Pancreas (tissue), 10 donors: Measurements from ENCODE around the gene SCYGR6. TPM values are rescaled to one million over a fixed set of nuclear protein-coding genes. Genes with fewer than 3 reads are reported as not detected.
A peak's percentile ranks its signal among the peaks of the same experiment; 100 is the strongest.
"Not testable (repeated sequence)": the region's sequence is repeated elsewhere in the genome, so short reads cannot be mapped to it uniquely, and the experiment has no call there.

ENCODE experiments used
- ATAC-seq, 4 donors: fragments of 200-7000 bp; cut with Tn5 transposase; one replicate each; pipeline versions ENCODE4 v1.8.0 to v1.9.1; 2020; ENCODE audit warnings: mild to moderate bottlenecking in 4 of 4, moderate library complexity in 4 of 4
- DNase-seq, 6 donors: peaks; one replicate each; pipeline ENCODE4 v3.0.0-alpha.2; 2020
- FAIRE-seq: peaks from 2 replicates; lab custom pipeline; 2012; peaks lifted over from hg19 to GRCh38; lab: Jason Lieb, UNC
- H3K27ac ChIP-seq, 4 donors: fragments of 200-600 bp; sonication (generic); 1 replicate in 3 of 4; 2 replicates in 1 of 4; pipeline versions ENCODE4 v1.5.0 to v1.8.0; 2020
- H3K27me3 ChIP-seq, 4 donors: fragments of 200-600 bp; one replicate each; pipeline ENCODE4 v1.8.0; 2021
- H3K36me3 ChIP-seq, 3 donors: fragments of 200-600 bp; sonication (generic) in 1 of 3; one replicate each; pipeline versions ENCODE4 v1.5.0 to v1.8.0; 2020 to 2021
- H3K4me1 ChIP-seq, 3 donors: fragments of 200-600 bp; one replicate each; pipeline ENCODE4 v1.8.0; 2021
- H3K4me3 ChIP-seq, 4 donors: fragments of 200-600 bp; sonication (generic) in 2 of 4; one replicate each; pipeline versions ENCODE4 v1.5.0 to v1.8.0; 2020 to 2021
- H3K9me3 ChIP-seq, 4 donors: fragments of 200-600 bp; one replicate each; pipeline ENCODE4 v1.8.0; 2021
- WGBS, 2 donors: extraction: QIAGEN DNeasy Blood & Tissue Kit; methylation state at CpG; one replicate each; pipeline ENCODE4 v1.1.7; 2013; 5-methylcytosine and 5-hydroxymethylcytosine counted together
- intact Hi-C, 3 donors: fragments of 100-400 bp; cut with DNase I; formaldehyde crosslinking; loops; one replicate each; pipeline versions ENCODE4 v1.11.1 to v1.14.2; 2022
- polyA plus RNA-seq, 2 donors: library from polyadenylated mRNA; stranded (reverse); fragments of 200-250 nt; gene quantifications; one replicate each; pipeline ENCODE4 v1.2.3, GENCODE V29; 2013
- total RNA-seq, 6 donors: library from RNA; stranded (reverse); fragmentation: NEBNext Ultra II Directional in 4 of 6; extraction: Animal tissue kit (Norgen Biotek cat#: 25700) in 4 of 6; gene quantifications; one replicate each; pipeline versions ENCODE4 v1.2.1 to v1.2.4, GENCODE V29; 2021 to 2023
- TF ChIP-seq, protein P1 (sequence below), 4 donors: fragments of 200-600 bp; sonication (generic) in 3 of 4; IDR thresholded peaks; one replicate each; pipeline versions ENCODE4 v1.5.0 to v1.8.0; 2021; ENCODE audit warnings: antibody characterized with exemption in 4 of 4
- donor health status: healthy with polysubstance abuse.
- donor health status: DM: no; HTN: no; CAD: no; lungs with moderate emphysema.
- donor health status: DM: no; HTN: no; CAD: no.
- donor health status: control.
- donor health status: control.
- donor health status: Bipolar disorder and iron deficiency.
- donor health status: DM: yes; HTN: yes; CAD: no.
- donor health status: DM: no; HTN: no; CAD: no.
- donor health status: DM: no; HTN: no; CAD: no.
- donor health status: DM: yes; HTN: yes; CAD: no.

SCYGR6 gene
- total and polyA plus RNA-seq, 8 donors = not detected

DNA sequence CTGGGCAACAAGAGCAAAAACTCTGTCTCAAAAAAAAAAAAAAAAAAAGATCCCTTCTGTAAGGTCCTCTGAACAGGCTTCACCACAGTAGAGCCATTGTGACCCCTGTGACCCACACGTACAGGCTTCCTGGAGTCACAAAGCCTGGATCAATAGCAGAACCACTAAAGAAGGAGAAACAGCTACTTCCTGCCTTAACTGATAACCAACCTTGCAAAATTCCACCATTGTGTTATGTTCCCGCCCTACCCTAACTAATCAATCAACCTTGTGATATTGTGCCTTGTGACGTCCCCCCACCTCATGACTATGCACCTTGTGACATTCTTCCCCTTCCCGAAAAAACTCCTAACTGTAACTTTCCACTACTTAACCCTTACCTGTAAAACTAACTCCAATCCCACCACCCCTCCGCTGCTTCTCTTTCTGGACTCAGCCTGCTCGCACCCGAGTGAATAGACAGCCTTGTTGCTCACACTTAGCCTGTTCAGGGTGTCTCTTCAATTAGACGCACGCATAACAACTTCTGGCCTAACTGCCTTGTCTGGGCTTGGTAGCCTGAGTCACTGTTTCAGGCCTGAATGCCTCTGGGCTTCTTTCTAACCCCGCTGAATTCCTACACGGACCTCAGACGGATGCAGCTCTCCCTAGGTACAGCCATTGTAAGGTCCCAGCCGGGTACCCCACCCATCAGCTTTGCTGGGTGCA, 35.0 kb upstream of the SCYGR6 start:
- WGBS, 2 donors = 51 to 52% methylated on average over 13 of the region's 13 CpGs
- Histone ChIP-seq H3K4me3 (no peak overlapping the region), H3K27me3 (no peaks in the 10 kb centered on the region), H3K9me3 (no peaks in the 10 kb centered on the region), H3K36me3 (no peaks in the 10 kb centered on the region), H3K4me1 (no peaks in the 10 kb centered on the region), H3K27ac (peak overlapping the region in 1 of 4 donors; percentile 39)
- TF ChIP-seq, protein P1, sequence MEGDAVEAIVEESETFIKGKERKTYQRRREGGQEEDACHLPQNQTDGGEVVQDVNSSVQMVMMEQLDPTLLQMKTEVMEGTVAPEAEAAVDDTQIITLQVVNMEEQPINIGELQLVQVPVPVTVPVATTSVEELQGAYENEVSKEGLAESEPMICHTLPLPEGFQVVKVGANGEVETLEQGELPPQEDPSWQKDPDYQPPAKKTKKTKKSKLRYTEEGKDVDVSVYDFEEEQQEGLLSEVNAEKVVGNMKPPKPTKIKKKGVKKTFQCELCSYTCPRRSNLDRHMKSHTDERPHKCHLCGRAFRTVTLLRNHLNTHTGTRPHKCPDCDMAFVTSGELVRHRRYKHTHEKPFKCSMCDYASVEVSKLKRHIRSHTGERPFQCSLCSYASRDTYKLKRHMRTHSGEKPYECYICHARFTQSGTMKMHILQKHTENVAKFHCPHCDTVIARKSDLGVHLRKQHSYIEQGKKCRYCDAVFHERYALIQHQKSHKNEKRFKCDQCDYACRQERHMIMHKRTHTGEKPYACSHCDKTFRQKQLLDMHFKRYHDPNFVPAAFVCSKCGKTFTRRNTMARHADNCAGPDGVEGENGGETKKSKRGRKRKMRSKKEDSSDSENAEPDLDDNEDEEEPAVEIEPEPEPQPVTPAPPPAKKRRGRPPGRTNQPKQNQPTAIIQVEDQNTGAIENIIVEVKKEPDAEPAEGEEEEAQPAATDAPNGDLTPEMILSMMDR (IDR thresholded peaks at IDR 0.05) = no peak
- ATAC-seq = peak in 3 of 4 donors; percentile 33 to 53 (median 38)
- FAIRE-seq = no peak
- intact Hi-C loops = loop anchor here in 1 of 3 donors (5.0 to 10.0 kb wide), 2 partner anchors 97 to 355 kb away; no protein-coding TSS in a partner anchor
- DNase-seq = no peak

DNA sequence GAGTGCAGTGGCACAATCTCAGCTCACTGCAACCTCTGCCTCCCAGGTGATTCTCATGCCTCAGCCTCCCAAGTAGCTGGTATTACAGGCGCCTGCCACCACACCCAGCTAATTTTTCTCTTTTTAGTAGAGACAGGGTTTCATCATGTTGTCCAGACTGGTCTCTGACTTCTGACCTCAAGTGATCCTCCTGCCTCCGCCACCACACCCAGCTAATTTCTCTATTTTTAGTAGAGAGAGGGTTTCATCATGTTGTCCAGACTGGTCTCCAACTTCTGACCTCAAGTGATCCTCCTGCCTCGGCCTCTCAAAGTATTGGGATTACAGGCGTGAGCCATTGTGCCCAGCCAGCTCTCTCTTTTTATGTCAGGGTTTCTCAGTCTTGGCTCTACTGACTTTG, 31.7 kb upstream of the SCYGR6 start:
- H3K27me3 ChIP-seq, H3K27ac ChIP-seq, H3K4me1 ChIP-seq, DNase-seq, H3K36me3 ChIP-seq, H3K4me3 ChIP-seq, FAIRE-seq, intact Hi-C loops, ATAC-seq, H3K9me3 ChIP-seq: not testable (repeated sequence)
- WGBS, 2 donors = 60 to 69% methylated on average over 4 of the region's 4 CpGs

DNA sequence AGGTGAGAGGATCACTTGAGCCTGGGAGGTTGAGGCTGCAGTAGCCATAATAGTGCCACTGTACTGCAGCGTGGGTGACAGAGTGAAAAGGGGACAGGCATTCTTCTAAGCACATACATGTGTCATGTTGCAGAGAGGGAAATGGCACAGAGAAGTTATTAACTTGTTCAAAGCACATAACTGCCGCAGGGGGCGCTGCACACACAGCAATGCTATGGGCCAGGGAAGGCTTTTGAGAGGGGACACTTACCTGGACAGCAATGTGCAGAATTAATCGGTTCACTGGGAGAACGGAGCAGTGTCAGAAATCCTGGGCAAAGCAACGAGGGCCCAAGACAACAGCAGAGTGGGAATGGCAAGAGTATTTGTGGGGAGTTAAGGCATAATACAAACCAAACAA, 23.5 kb upstream of the SCYGR6 start:
- TF ChIP-seq, protein P1 (IDR thresholded peaks at IDR 0.05) = no peak
- FAIRE-seq = no peak

DNA sequence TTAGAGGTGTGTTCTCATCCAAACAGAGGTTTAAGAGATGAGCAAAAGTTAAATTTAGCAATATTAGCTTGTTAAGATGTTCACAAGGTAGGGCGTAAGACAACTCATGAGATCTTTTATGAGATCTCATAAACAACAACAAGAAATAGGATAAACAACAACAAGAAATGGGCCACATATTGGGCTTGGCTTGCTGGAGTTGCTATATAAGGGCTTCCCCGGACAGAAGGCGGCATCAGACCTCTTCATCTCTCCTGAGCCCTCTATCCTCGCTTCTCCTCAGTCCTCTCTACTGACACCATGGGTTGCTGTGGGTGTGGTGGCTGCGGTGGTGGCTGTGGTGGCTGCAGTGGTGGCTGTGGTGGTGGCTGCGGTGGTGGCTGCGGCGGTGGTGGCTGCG, 21.0 kb upstream of the SCYGR6 start, which contains the start of gene SCYGR8:
SCYGR8 (plus strand) TSS at position 301 of the 400 bp plus-strand sequence; CDS start at position 301, 0 bp downstream.
- H3K27me3 ChIP-seq = no peaks in the 10 kb centered on the region
- no peak within 1 kb of the TSS for H3K4me3 ChIP-seq
- DNase-seq (no peak), FAIRE-seq (no peak), ATAC-seq (no peak)
- TF ChIP-seq, protein P1 (IDR thresholded peaks at IDR 0.05) = no peak
- H3K4me1 ChIP-seq = no peaks in the 10 kb centered on the region
- H3K27ac ChIP-seq = no peak within 1 kb of the TSS
- no peaks in the 10 kb centered on the region for H3K36me3 ChIP-seq
- 76 to 87% methylated on average over 5 of the region's 9 CpGs for WGBS, 2 donors
- intact Hi-C loops = no loop called here
- H3K9me3 ChIP-seq = no peaks in the 10 kb centered on the region

More for the DNA sequence above, 23.5 kb upstream of the SCYGR6 start:
- no peaks in the 10 kb centered on the region for H3K9me3 ChIP-seq
- no peak for ATAC-seq
- no peaks in the 10 kb centered on the region for H3K27me3 ChIP-seq
- H3K36me3 ChIP-seq = no peaks in the 10 kb centered on the region
- intact Hi-C loops = no loop called here
- H3K4me1 ChIP-seq = no peaks in the 10 kb centered on the region
- no peak overlapping the region for H3K4me3 ChIP-seq
- no peak overlapping the region for H3K27ac ChIP-seq
- WGBS, 2 donors = 59 to 63% methylated on average over 6 of the region's 6 CpGs
- DNase-seq = no peak

DNA sequence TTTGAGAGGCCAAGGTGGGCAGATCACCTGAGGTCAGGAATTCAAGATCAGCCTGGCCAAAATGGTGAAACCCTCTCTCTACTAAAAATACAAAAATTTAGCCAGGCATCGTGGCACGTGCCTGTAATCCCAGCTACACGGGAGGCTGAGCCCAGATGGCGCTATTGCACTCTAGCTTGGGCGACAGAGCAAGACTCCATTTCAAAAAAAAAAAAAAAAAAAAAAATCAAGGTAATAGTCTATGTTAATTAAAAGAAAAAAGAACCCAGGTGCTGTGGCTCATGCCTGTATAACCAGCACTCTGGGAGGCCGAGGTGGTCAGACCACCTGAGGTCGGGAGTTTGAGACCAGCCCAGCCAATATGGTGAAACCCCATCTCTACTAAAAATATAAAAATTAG, 16.1 kb upstream of the SCYGR6 start:
- FAIRE-seq, H3K9me3 ChIP-seq, ATAC-seq, H3K27ac ChIP-seq, H3K4me3 ChIP-seq, H3K36me3 ChIP-seq, H3K27me3 ChIP-seq, DNase-seq, H3K4me1 ChIP-seq, intact Hi-C loops: not testable (repeated sequence)
- 73 to 86% methylated on average over 7 of the region's 7 CpGs for WGBS, 2 donors

DNA sequence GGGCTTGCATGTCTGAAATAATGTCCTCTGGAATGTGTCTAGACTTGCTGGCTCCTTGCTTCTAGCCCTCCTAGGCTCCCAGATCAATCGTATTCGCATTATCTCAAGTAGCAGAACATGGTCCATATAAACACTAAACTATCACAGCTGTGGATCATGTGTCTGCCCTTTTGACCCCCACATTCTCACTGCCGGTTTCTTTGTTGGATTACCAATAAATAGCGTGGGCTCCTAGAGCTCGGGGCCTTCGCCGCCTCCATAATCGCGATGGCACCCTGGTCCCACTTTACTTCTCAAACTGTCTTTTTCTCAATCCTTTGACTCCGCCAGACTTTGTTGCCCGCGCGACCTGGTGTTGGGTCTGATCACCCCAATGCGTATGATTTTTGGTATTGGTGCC, 14.8 kb upstream of the SCYGR6 start:
- FAIRE-seq (no peak), DNase-seq (no peak), ATAC-seq (no peak)
- Histone ChIP-seq H3K4me1 (no peaks in the 10 kb centered on the region), H3K4me3 (no peak overlapping the region), H3K36me3 (no peaks in the 10 kb centered on the region), H3K27me3 (no peaks in the 10 kb centered on the region), H3K9me3 (no peaks in the 10 kb centered on the region), H3K27ac (no peak overlapping the region)
- intact Hi-C loops = no loop called here
- TF ChIP-seq, protein P1 (IDR thresholded peaks at IDR 0.05) = no peak
- 63 to 66% methylated on average over 14 of the region's 14 CpGs for WGBS, 2 donors
